K562 (cell line): ENCODE data around the gene JPH3. TPM values are rescaled to one million over a fixed set of nuclear protein-coding genes. Genes with fewer than 3 reads are reported as not detected.

Source experiments
- AFF1 ChIP-seq, 2 experiments: fragments of 450-650 bp; IDR thresholded peaks; 2 replicates each; pipeline ENCODE4 v1.6.1; 2018; ENCODE audit warnings: mild to moderate bottlenecking in 2 of 2, low read depth in 1 of 2; ENCODE audit not compliant: partially characterized antibody in 2 of 2
- FOXJ2 ChIP-seq: fragments of 200-800 bp; sonication (Bioruptor generic); IDR thresholded peaks from 2 replicates; pipeline ENCODE4 v1.6.1; 2016; ENCODE audit warnings: missing genetic modification characterization, missing compliant biosample characterization
- FOXK2 ChIP-seq, 2 experiments: fragments of 450-650 bp; IDR thresholded peaks in 1 of 2; conservative IDR thresholded peaks in 1 of 2; 2 replicates each; pipeline ENCODE4 v1.6.1; 2016; ENCODE audit warnings: low read depth in 2 of 2, mild to moderate bottlenecking in 1 of 2
- SMARCB1 ChIP-seq: IDR thresholded peaks from 2 replicates; pipeline ENCODE4 v1.6.1; 2011; ENCODE audit warnings: improper control_type of control experiment, low read depth; ENCODE audit not compliant: insufficient read length
- SPI1 ChIP-seq: IDR thresholded peaks from 2 replicates; pipeline ENCODE4 v1.6.1; 2011; ENCODE audit warnings: low read depth, low read length, control low read depth, borderline replicate concordance
- ZNF318 ChIP-seq, 2 experiments: fragments of 450-650 bp; IDR thresholded peaks; 2 replicates each; pipeline ENCODE4 v1.6.1; 2016; ENCODE audit warnings: mild to moderate bottlenecking in 2 of 2, borderline replicate concordance in 1 of 2, low read depth in 1 of 2, moderate library complexity in 1 of 2
- polyA plus RNA-seq, 8 experiments: library from polyadenylated mRNA; depleted of rRNA in 4 of 8; stranded (reverse) in 5 of 8; unstranded in 3 of 8; fragments of >200 nt; fragmentation: Nextera tagmentation in 2 of 8; fragmentation: Illumina TruSeq in 1 of 8; extraction: Ambion mirVana in 2 of 8; extraction: Trizol in 1 of 8; gene quantifications; 2 replicates each; pipeline versions ENCODE4 v1.2.1 to v1.2.3, GENCODE V29; 2011 to 2014; ENCODE audit warnings: inconsistent platforms in 1 of 8, missing spikeins in 1 of 8
- total RNA-seq, 7 experiments: library from RNA; depleted of rRNA in 6 of 7; stranded (reverse); fragments of >200 nt in 6 of 7; fragmentation: Illumina TruSeq in 2 of 7; extraction: Trizol in 2 of 7; gene quantifications; 2 replicates each; pipeline versions ENCODE4 v1.2.1 to v1.2.3, GENCODE V29; 2011 to 2021; ENCODE audit warnings: low replicate concordance in 1 of 7

JPH3 gene
- total and polyA plus RNA-seq, 9 of the 15 experiments (the other 6 are each of a cell fraction or from before 2014, with no cell fraction given), result 0.01 TPM; not detected in 8

GRCh38 chr16:87602001-87602775 is at the start of gene JPH3 (continued):
- TF ChIP-seq ZNF318 (IDR thresholded peaks at IDR 0.05; ENCODE audit: borderline replicate concordance in 1 of 2, low read depth in 1 of 2), result no peak
- TF ChIP-seq SPI1, result no peak
- no peak for TF ChIP-seq SMARCB1
- no peak for TF ChIP-seq FOXK2 (conservative IDR thresholded peaks at IDR 0.05 in 1 of 2, IDR thresholded peaks at IDR 0.05 in 1 of 2; ENCODE audit: low read depth in 2 of 2)
- no peak for TF ChIP-seq FOXJ2 (tag)
- TF ChIP-seq AFF1 (IDR thresholded peaks at IDR 0.05; ENCODE audit: low read depth in 1 of 2, partially characterized antibody in 2 of 2), result no peak
